PC-9 (cell line): ENCODE results near the gene MCTP1. TPM values are rescaled to one million over a fixed set of nuclear protein-coding genes. Genes with fewer than 3 reads are reported as not detected.

ENCODE experiments used
- BruUV-seq: library from RNA; stranded (reverse); fragments of 400-500 nt; replicated peaks from 2 replicates; lab custom pipeline; 2021; lab: Mats Ljungman, UMichigan
- CTCF ChIA-PET: fragments of 300-600 bp; sonication (Branson Sonifier 250); formaldehyde crosslinking; loops from one replicate; lab custom pipeline; 2022; ENCODE audit warnings: antibody characterized with exemption; lab: Charles Lee
- POLR2A ChIA-PET: fragments of 300-600 bp; sonication (Branson Sonifier 250); formaldehyde crosslinking; loops from one replicate; lab custom pipeline; 2022; ENCODE audit warnings: antibody characterized with exemption; ENCODE audit not compliant: unreplicated experiment; lab: Charles Lee
- DNase-seq, 2 experiments: peaks; one replicate each; pipeline versions ENCODE4 v3.0.0 to v3.0.0-alpha.2; 2015 to 2022; ENCODE audit warnings: mixed read lengths in 1 of 2
- H2AFZ ChIP-seq: fragments of 200-600 bp; sonication (generic); 2 replicates; pipeline ENCODE4 v1.8.1; 2017; ENCODE audit warnings: antibody characterized with exemption
- H3F3A ChIP-seq: fragments of 200-600 bp; sonication (generic); 2 replicates; pipeline ENCODE4 v1.8.1; 2017; ENCODE audit warnings: antibody characterized with exemption, mild to moderate bottlenecking, low read depth; ENCODE audit not compliant: insufficient read depth
- H3K27ac ChIP-seq: fragments of 200-600 bp; sonication (generic); 2 replicates; pipeline ENCODE4 v1.6.1; 2016; ENCODE audit warnings: mixed run types
- H3K27me3 ChIP-seq: fragments of 200-600 bp; sonication (generic); 2 replicates; pipeline ENCODE4 v1.6.1; 2016; ENCODE audit warnings: low read depth, mixed run types; ENCODE audit not compliant: insufficient read depth
- H3K36me3 ChIP-seq: fragments of 200-600 bp; sonication (generic); 2 replicates; pipeline ENCODE4 v1.6.1; 2016; ENCODE audit warnings: low read depth, mixed run types
- H3K4me1 ChIP-seq: fragments of 200-600 bp; sonication (generic); replicated peaks from 2 replicates; pipeline ENCODE4 v1.6.1; 2016; ENCODE audit warnings: mixed run types; ENCODE audit not compliant: insufficient read depth
- H3K4me2 ChIP-seq: fragments of 200-600 bp; sonication (generic); 2 replicates; pipeline ENCODE4 v1.6.1; 2017; ENCODE audit warnings: mixed run types
- H3K4me3 ChIP-seq: fragments of 200-600 bp; sonication (generic); 2 replicates; pipeline ENCODE4 v1.6.1; 2016; ENCODE audit warnings: mixed run types
- H3K79me2 ChIP-seq: fragments of 200-600 bp; sonication (generic); 2 replicates; pipeline ENCODE4 v1.6.1; 2017; ENCODE audit warnings: low read depth, mixed run types
- H3K9me2 ChIP-seq: fragments of 200-600 bp; sonication (generic); 2 replicates; pipeline ENCODE4 v1.8.1; 2017; ENCODE audit warnings: mild to moderate bottlenecking; ENCODE audit not compliant: insufficient read depth
- H3K9me3 ChIP-seq: fragments of 200-600 bp; sonication (generic); 2 replicates; pipeline ENCODE4 v1.8.1; 2016; ENCODE audit warnings: low read depth; ENCODE audit not compliant: insufficient read depth
- H4K20me1 ChIP-seq: fragments of 200-600 bp; sonication (generic); 2 replicates; pipeline ENCODE4 v1.8.1; 2017; ENCODE audit not compliant: insufficient read depth
- EZH2 ChIP-seq: fragments of 200-600 bp; sonication (generic); IDR thresholded peaks from 2 replicates; pipeline ENCODE4 v1.8.0; 2017; ENCODE audit warnings: antibody characterized with exemption, low read depth
- intact Hi-C: fragments of 100-400 bp; cut with micrococcal nuclease; formaldehyde crosslinking; loops from one replicate; pipeline ENCODE4 v1.10.0; 2022; ENCODE audit not compliant: unreplicated experiment
- total RNA-seq: library from RNA; stranded (reverse); gene quantifications from 2 replicates; pipeline ENCODE4 v1.2.3, GENCODE V29; 2021
- TF ChIP-seq, protein P1 (sequence below): fragments of 200-600 bp; sonication (generic); conservative IDR thresholded peaks from 2 replicates; pipeline ENCODE4 v1.6.1; 2017; ENCODE audit warnings: mixed run types, antibody characterized with exemption, mild to moderate bottlenecking, moderate library complexity

MCTP1 gene
- total RNA-seq, 1 experiment from 2014 or later: 3.9 TPM

GRCh38 chr5:95076395-95077185 lies 208.3 kb downstream of the MCTP1 start:
- no peaks in the 10 kb centered on the region; the same call in none of the 2 replicates for H3K4me1 ChIP-seq
- DNase-seq: no peak
- TF ChIP-seq EZH2: no peak
- TF ChIP-seq, protein P1, sequence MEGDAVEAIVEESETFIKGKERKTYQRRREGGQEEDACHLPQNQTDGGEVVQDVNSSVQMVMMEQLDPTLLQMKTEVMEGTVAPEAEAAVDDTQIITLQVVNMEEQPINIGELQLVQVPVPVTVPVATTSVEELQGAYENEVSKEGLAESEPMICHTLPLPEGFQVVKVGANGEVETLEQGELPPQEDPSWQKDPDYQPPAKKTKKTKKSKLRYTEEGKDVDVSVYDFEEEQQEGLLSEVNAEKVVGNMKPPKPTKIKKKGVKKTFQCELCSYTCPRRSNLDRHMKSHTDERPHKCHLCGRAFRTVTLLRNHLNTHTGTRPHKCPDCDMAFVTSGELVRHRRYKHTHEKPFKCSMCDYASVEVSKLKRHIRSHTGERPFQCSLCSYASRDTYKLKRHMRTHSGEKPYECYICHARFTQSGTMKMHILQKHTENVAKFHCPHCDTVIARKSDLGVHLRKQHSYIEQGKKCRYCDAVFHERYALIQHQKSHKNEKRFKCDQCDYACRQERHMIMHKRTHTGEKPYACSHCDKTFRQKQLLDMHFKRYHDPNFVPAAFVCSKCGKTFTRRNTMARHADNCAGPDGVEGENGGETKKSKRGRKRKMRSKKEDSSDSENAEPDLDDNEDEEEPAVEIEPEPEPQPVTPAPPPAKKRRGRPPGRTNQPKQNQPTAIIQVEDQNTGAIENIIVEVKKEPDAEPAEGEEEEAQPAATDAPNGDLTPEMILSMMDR: no peak
- no peak overlapping the region for H3K27ac ChIP-seq
- 0 out of 2 replicates have a peak, but pooled peaks cover 4% of the 10 kb centered on the region for H3K9me3 ChIP-seq
- POLR2A ChIA-PET: no interaction called here
- CTCF ChIA-PET: no interaction called here
- no peaks in the 10 kb centered on the region for H3K9me2 ChIP-seq
- H3F3A ChIP-seq: peaks cover under 1% of the 10 kb centered on the region; the same call in 1 of the 2 replicates
- H3K4me2 ChIP-seq: no peak overlapping the region
- H3K4me3 ChIP-seq: no peak overlapping the region
- no TSS peak for BruUV-seq
- no peaks in the 10 kb centered on the region for H3K36me3 ChIP-seq
- intact Hi-C loops: no loop called here
- H2AFZ ChIP-seq: no peak overlapping the region
- no peaks in the 10 kb centered on the region for H3K27me3 ChIP-seq
- no peaks in the 10 kb centered on the region for H3K79me2 ChIP-seq
- no peaks in the 10 kb centered on the region for H4K20me1 ChIP-seq

- H3K4me3 ChIP-seq: no peak overlapping the region
- no peaks in the 10 kb centered on the region; the same call in 1 of the 2 replicates for H3K4me1 ChIP-seq
- no peaks in the 10 kb centered on the region for H4K20me1 ChIP-seq
- H2AFZ ChIP-seq: no peak overlapping the region
- no peaks in the 10 kb centered on the region for H3K27me3 ChIP-seq
- no peaks in the 10 kb centered on the region for H3K79me2 ChIP-seq
- no peaks in the 10 kb centered on the region; the same call in 1 of the 2 replicates for H3F3A ChIP-seq
- BruUV-seq: no TSS peak
- no peaks in the 10 kb centered on the region for H3K9me2 ChIP-seq
- no peak overlapping the region for H3K4me2 ChIP-seq
- intact Hi-C loops: no loop called here
- CTCF ChIA-PET: no interaction called here
- no peak for TF ChIP-seq EZH2
- TF ChIP-seq, protein P1: no peak
- DNase-seq: no peak
- H3K27ac ChIP-seq: no peak overlapping the region
- H3K36me3 ChIP-seq: no peaks in the 10 kb centered on the region
- POLR2A ChIA-PET: no interaction called here
- 0 out of 2 replicates have a peak, but pooled peaks cover 3% of the 10 kb centered on the region for H3K9me3 ChIP-seq
Measured at GRCh38 chr5:95075111-95075510, 209.8 kb downstream of the MCTP1 start.

- CTCF ChIA-PET: no interaction called here
Measured at GRCh38 chr5:95072281-95072680, 212.6 kb downstream of the MCTP1 start.

More at GRCh38 chr5:95072281-95072680, 212.6 kb downstream of the MCTP1 start:
- POLR2A ChIA-PET: no interaction called here
- Histone ChIP-seq H3K4me2 (no peak overlapping the region), H4K20me1 (no peaks in the 10 kb centered on the region), H3K4me1 (no peaks in the 10 kb centered on the region), H3K4me3 (no peak overlapping the region), H3K27ac (no peak overlapping the region), H3K36me3 (no peaks in the 10 kb centered on the region), H3K9me3 (no peaks in the 10 kb centered on the region), H3K27me3 (no peaks in the 10 kb centered on the region), H3K9me2 (no peaks in the 10 kb centered on the region), H3K79me2 (no peaks in the 10 kb centered on the region), H2AFZ (no peak overlapping the region), H3F3A (no peaks in the 10 kb centered on the region; the same call in 1 of the 2 replicates)
- no TSS peak for BruUV-seq
- DNase-seq: no peak
- TF ChIP-seq, protein P1: no peak
- TF ChIP-seq EZH2: no peak
- intact Hi-C loops: no loop called here
